PC-3 (cell line): ENCODE data around the gene SERPINI2.
"Not testable (repeated sequence)": the region's sequence is repeated elsewhere in the genome, so short reads cannot be mapped to it uniquely, and the experiment has no call there.

ENCODE experiments used
- CTCF ChIP-seq: fragments of 300-600 bp; sonication (generic); conservative IDR thresholded peaks from 2 replicates; pipeline ENCODE4 v1.5.1; 2017; ENCODE audit warnings: antibody characterized with exemption, low read depth, mild to moderate bottlenecking, low read length
- EZH2 ChIP-seq: fragments of 300-600 bp; sonication (generic); IDR thresholded peaks from one replicate; pipeline ENCODE4 v1.6.1; 2017; ENCODE audit warnings: antibody characterized with exemption, mild to moderate bottlenecking, low read length; ENCODE audit not compliant: unreplicated experiment
- EZH2phosphoT487 ChIP-seq: fragments of 300-600 bp; sonication (generic); IDR thresholded peaks from 2 replicates; pipeline ENCODE4 v1.6.1; 2018; ENCODE audit warnings: mild to moderate bottlenecking, antibody characterized with exemption, low read length, borderline replicate concordance

- not testable (repeated sequence) for TF ChIP-seq CTCF, EZH2, EZH2phosphoT487
These were observed 46.9 kb downstream of the SERPINI2 start for GRCh38 chr3:167426962-167427361.
